Ovary (tissue), 9 donors: ENCODE data around the gene CXCL12. TPM values are rescaled to one million over a fixed set of nuclear protein-coding genes. Genes with fewer than 3 reads are reported as not detected.

Experiments used
- DNase-seq, 5 donors: peaks; one replicate each; pipeline ENCODE4 v3.0.0-alpha.2; 2019 to 2020
- H3K27ac ChIP-seq, 2 donors: fragments of 200-600 bp; one replicate each; pipeline versions ENCODE4 v1.5.1 to v1.8.0; 2019 to 2022
- H3K27me3 ChIP-seq: fragments of 200-600 bp; one replicate; pipeline ENCODE4 v1.8.0; 2022
- H3K36me3 ChIP-seq: fragments of 200-600 bp; sonication (generic); one replicate; pipeline ENCODE4 v1.5.1; 2019
- H3K4me1 ChIP-seq: one replicate; pipeline ENCODE4 v1.8.1; 2013; ENCODE audit warnings: mild to moderate bottlenecking, moderate library complexity; ENCODE audit not compliant: insufficient read depth
- H3K4me3 ChIP-seq: fragments of 200-600 bp; sonication (generic); one replicate; pipeline ENCODE4 v1.5.1; 2017
- H3K9me3 ChIP-seq, 2 donors: fragments of 200-600 bp in 1 of 2; sonication (generic) in 1 of 2; one replicate each; pipeline versions ENCODE4 v1.5.1 to v1.8.1; 2013 to 2019; ENCODE audit warnings: mild to moderate bottlenecking in 1 of 2, moderate library complexity in 1 of 2
- CTCF ChIP-seq, 3 donors: fragments of 450-650 bp in 2 of 3; fragments of 200-600 bp in 1 of 3; IDR thresholded peaks; one replicate each; pipeline versions ENCODE4 v1.5.1 to v1.8.0; 2016 to 2022; ENCODE audit warnings: antibody characterized with exemption in 3 of 3, mild to moderate bottlenecking in 1 of 3
- EP300 ChIP-seq: sonication (generic); formaldehyde crosslinking; IDR thresholded peaks from one replicate; pipeline ENCODE4 v1.6.1; 2017; ENCODE audit warnings: antibody characterized with exemption
- POLR2A ChIP-seq: fragments of 450-650 bp; IDR thresholded peaks from one replicate; pipeline ENCODE4 v1.6.1; 2017; ENCODE audit warnings: antibody characterized with exemption, mild to moderate bottlenecking, moderate library complexity
- WGBS, 3 donors: extraction: QIAGEN DNeasy Blood & Tissue Kit in 1 of 3; methylation state at CpG; one replicate each; pipeline versions ENCODE4 v1.1.5 to v1.1.7; 2013 to 2017; 5-methylcytosine and 5-hydroxymethylcytosine counted together
- intact Hi-C, 4 donors: fragments of 100-400 bp; cut with DNase I; formaldehyde crosslinking; loops; one replicate each; pipeline versions ENCODE4 v1.11.0 to v1.15.1; 2022 to 2023
- polyA plus RNA-seq, 2 donors: library from polyadenylated mRNA; stranded (reverse); fragments of 200-250 nt in 1 of 2; fragments of 350-450 nt in 1 of 2; fragmentation: Illumina TruSeq in 1 of 2; extraction: RNeasy Lipid Tissue Mini Kit (QIAGEN cat#74804) in 1 of 2; gene quantifications; one replicate each; pipeline ENCODE4 v1.2.3, GENCODE V29; 2013 to 2014
- total RNA-seq, 7 donors: library from RNA; depleted of rRNA in 2 of 7; stranded (reverse); fragments of >200 nt in 2 of 7; fragmentation: NEBNext Ultra II Directional in 3 of 7; extraction: Animal tissue kit (Norgen Biotek cat#: 25700) in 3 of 7; gene quantifications; one replicate each; pipeline versions ENCODE4 v1.1.0 to v1.2.4, GENCODE V29; 2016 to 2023
- donor health status: DM: no; HTN: no; CAD: no; lungs with moderate emphysema.
- donor health status: DM: no; HTN: no; CAD: no.
- donor health status: Bipolar disorder and iron deficiency.
- donor health status: DM: yes; HTN: yes; CAD: no.
- donor health status: DM: no; HTN: no; CAD: no.
- donor health status: DM: yes; HTN: yes; CAD: no.

CXCL12 gene
- total and polyA plus RNA-seq, 9 donors, result 14.2 to 341 (median 106) TPM

GRCh38 chr10:44341886-44342285, 43.0 kb downstream of the CXCL12 start:
- no peak for DNase-seq
- WGBS, 3 donors, result 77 to 78% (median 77%) methylated on average over 3 of the region's 3 CpGs

GRCh38 chr10:44340557-44340956, 44.3 kb downstream of the CXCL12 start:
- intact Hi-C loops, result no loop called here
- DNase-seq, result no peak
- Histone ChIP-seq H3K27ac (no peak overlapping the region), H3K9me3 (no peaks in the 10 kb centered on the region), H3K4me1 (no peaks in the 10 kb centered on the region), H3K27me3 (no peaks in the 10 kb centered on the region), H3K4me3 (no peak overlapping the region), H3K36me3 (no peaks in the 10 kb centered on the region)
- 63 to 83% (median 67%) methylated on average over 3 of the region's 3 CpGs for WGBS, 3 donors
- TF ChIP-seq EP300 (no peak), POLR2A (no peak), CTCF (IDR thresholded peaks at IDR 0.05) (no peak)

More at GRCh38 chr10:44341886-44342285, 43.0 kb downstream of the CXCL12 start:
- intact Hi-C loops, result no loop called here
- Histone ChIP-seq H3K27me3 (no peaks in the 10 kb centered on the region), H3K27ac (no peak overlapping the region), H3K36me3 (no peaks in the 10 kb centered on the region), H3K4me3 (no peak overlapping the region), H3K9me3 (no peaks in the 10 kb centered on the region), H3K4me1 (no peaks in the 10 kb centered on the region)
- TF ChIP-seq CTCF (IDR thresholded peaks at IDR 0.05), result no peak
- TF ChIP-seq EP300, result no peak
- TF ChIP-seq POLR2A, result no peak

- Histone ChIP-seq H3K36me3 (no peaks in the 10 kb centered on the region), H3K27me3 (no peaks in the 10 kb centered on the region), H3K4me3 (no peak overlapping the region), H3K9me3 (no peaks in the 10 kb centered on the region), H3K27ac (no peak overlapping the region), H3K4me1 (no peaks in the 10 kb centered on the region)
- 87 to 93% (median 87%) methylated on average over 3 of the region's 3 CpGs for WGBS, 3 donors
- intact Hi-C loops, result loop anchor here in 1 of 4 donors (5.0 kb wide), 1 partner anchor 1057 kb away; no protein-coding TSS in a partner anchor
- DNase-seq, result no peak
- TF ChIP-seq POLR2A, result no peak
- TF ChIP-seq EP300, result no peak
- TF ChIP-seq CTCF (IDR thresholded peaks at IDR 0.05), result no peak
Measured at GRCh38 chr10:44339218-44339617, 45.7 kb downstream of the CXCL12 start.

- intact Hi-C loops, result loop anchor here in 1 of 4 donors (5.0 kb wide), 1 partner anchor 1055 kb away; no protein-coding TSS in a partner anchor
- no peak overlapping the region for H3K4me3 ChIP-seq
- no peaks in the 10 kb centered on the region for H3K9me3 ChIP-seq
- no peak overlapping the region for H3K27ac ChIP-seq
- H3K4me1 ChIP-seq, result no peaks in the 10 kb centered on the region
- H3K27me3 ChIP-seq, result no peaks in the 10 kb centered on the region
- 87 to 95% (median 89%) methylated on average over 4 of the region's 4 CpGs for WGBS, 3 donors
- H3K36me3 ChIP-seq, result no peaks in the 10 kb centered on the region
- no peak for DNase-seq
- TF ChIP-seq EP300, result no peak
- TF ChIP-seq POLR2A, result no peak
Measured at GRCh38 chr10:44337081-44337480, 47.8 kb downstream of the CXCL12 start.

DNA sequence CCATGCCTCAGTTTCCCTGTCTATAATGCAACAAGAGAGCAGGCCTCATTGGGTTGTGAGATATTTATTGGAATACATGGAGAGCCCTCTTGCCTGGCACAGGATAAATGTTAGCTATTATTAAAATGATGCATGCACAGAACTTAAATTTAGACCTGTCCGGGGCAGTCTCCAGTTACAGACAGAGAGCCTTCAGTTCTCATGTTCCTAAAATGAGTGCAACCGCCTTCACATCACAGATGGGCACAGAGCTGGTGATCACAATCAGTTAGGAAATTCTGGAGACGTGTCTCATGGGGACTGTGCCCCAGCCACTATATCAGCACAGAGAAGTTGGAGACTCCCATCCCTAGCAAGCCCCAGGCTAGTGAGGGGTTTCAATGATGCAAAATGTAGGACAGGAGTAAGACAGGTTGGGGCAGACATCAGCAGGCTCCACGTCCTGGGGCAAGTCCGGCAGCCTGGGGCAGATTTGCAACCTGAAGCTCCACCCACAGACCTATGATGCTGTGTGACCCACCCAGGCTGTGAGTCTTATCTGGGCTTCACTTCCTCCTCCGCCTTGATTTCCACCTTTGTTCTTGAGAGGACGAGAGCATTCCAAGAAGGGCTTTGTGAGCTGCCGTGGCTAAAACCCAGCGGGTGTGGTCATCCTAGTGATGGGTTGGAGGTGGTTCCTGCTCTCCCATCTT, 49.4 kb downstream of the CXCL12 start:
- Histone ChIP-seq H3K9me3 (no peaks in the 10 kb centered on the region), H3K27ac (no peak overlapping the region), H3K36me3 (no peaks in the 10 kb centered on the region), H3K4me1 (no peaks in the 10 kb centered on the region), H3K27me3 (no peaks in the 10 kb centered on the region), H3K4me3 (no peak overlapping the region)
- TF ChIP-seq CTCF (IDR thresholded peaks at IDR 0.05), result no peak
- no peak for TF ChIP-seq EP300
- TF ChIP-seq POLR2A, result no peak
- intact Hi-C loops, result loop anchor here in 1 of 4 donors (5.0 kb wide), 1 partner anchor 1053 kb away; no protein-coding TSS in a partner anchor
- no peak for DNase-seq
- WGBS, 3 donors, result 84 to 86% (median 85%) methylated on average over 9 of the region's 9 CpGs
